HEK293 (cell line): ENCODE measurements around the gene PRDM10.

ENCODE experiments used
- CTCF ChIA-PET: fragments of 350-600 bp; formaldehyde crosslinking; extraction: SDS; loops from one replicate; lab custom pipeline; 2021; ENCODE audit warnings: antibody characterized with exemption; lab: Yijun Ruan, JAX
- POLR2A ChIA-PET: fragments of 300-600 bp; formaldehyde crosslinking; extraction: SDS; loops from one replicate; lab custom pipeline; 2020; ENCODE audit warnings: antibody characterized with exemption, inconsistent platforms; lab: Yijun Ruan, JAX
- H3K27ac ChIP-seq: fragments of 200-500 bp; sonication (Bioruptor generic); 2 replicates; pipeline ENCODE4 v1.5.1; 2014; ENCODE audit warnings: low read depth, low read length, control low read depth, inconsistent platforms; ENCODE audit errors: extremely low read depth
- H3K36me3 ChIP-seq, 2 experiments: fragments of 200-500 bp in 1 of 2; sonication (Bioruptor generic) in 1 of 2; 1 replicate in 1 of 2; 2 replicates in 1 of 2; pipeline ENCODE4 v1.5.1; 2014 to 2017; ENCODE audit warnings: inconsistent platforms in 2 of 2, low read length in 2 of 2; ENCODE audit not compliant: control insufficient read depth in 2 of 2, insufficient read depth in 1 of 2
- H3K4me1 ChIP-seq: fragments of 200-500 bp; sonication (Bioruptor generic); 2 replicates; pipeline ENCODE4 v1.5.1; 2014; ENCODE audit warnings: mild to moderate bottlenecking, low read length, inconsistent platforms; ENCODE audit not compliant: control insufficient read depth, insufficient read depth
- H3K4me3 ChIP-seq: 2 replicates; pipeline ENCODE4 v1.5.1; 2011; ENCODE audit warnings: low read depth, mild to moderate bottlenecking, control low read depth, low read length, moderate library complexity
- H3K9me3 ChIP-seq: fragments of 200-500 bp; sonication (Bioruptor generic); 2 replicates; pipeline ENCODE4 v1.5.1; 2014; ENCODE audit warnings: low read depth, low read length, inconsistent platforms; ENCODE audit not compliant: control insufficient read depth, insufficient read depth
- BCL11B ChIP-seq: fragments of 450-650 bp; formaldehyde crosslinking; IDR thresholded peaks from 2 replicates; pipeline ENCODE4 v1.5.1; 2016; ENCODE audit warnings: low read depth, missing biosample characterization, missing genetic modification characterization
- BCL6B ChIP-seq: fragments of 450-650 bp; formaldehyde crosslinking; IDR thresholded peaks from 2 replicates; pipeline ENCODE4 v1.5.1; 2017; ENCODE audit warnings: missing biosample characterization, missing genetic modification characterization
- CTCF ChIP-seq: fragments of 450-650 bp; formaldehyde crosslinking; IDR thresholded peaks from 2 replicates; pipeline ENCODE4 v1.5.1; 2016; ENCODE audit warnings: missing biosample characterization, missing genetic modification characterization
- GLI4 ChIP-seq: fragments of 450-650 bp; formaldehyde crosslinking; IDR thresholded peaks from 2 replicates; pipeline ENCODE4 v1.5.1; 2016; ENCODE audit warnings: missing biosample characterization, missing genetic modification characterization
- MYNN ChIP-seq: fragments of 450-650 bp; formaldehyde crosslinking; IDR thresholded peaks from 2 replicates; pipeline ENCODE4 v1.5.1; 2016; ENCODE audit warnings: missing biosample characterization, missing genetic modification characterization, borderline replicate concordance
- ZFHX2 ChIP-seq: fragments of 450-650 bp; formaldehyde crosslinking; conservative IDR thresholded peaks from 2 replicates; pipeline ENCODE4 v1.5.1; 2016; ENCODE audit warnings: missing biosample characterization, missing genetic modification characterization
- ZFP3 ChIP-seq: fragments of 450-650 bp; formaldehyde crosslinking; IDR thresholded peaks from 2 replicates; pipeline ENCODE4 v1.5.1; 2016; ENCODE audit warnings: low read depth, missing biosample characterization, missing genetic modification characterization
- ZNF10 ChIP-seq: fragments of 450-650 bp; formaldehyde crosslinking; IDR thresholded peaks from 2 replicates; pipeline ENCODE4 v1.5.1; 2017; ENCODE audit warnings: missing biosample characterization, missing genetic modification characterization
- ZNF169 ChIP-seq: fragments of 450-650 bp; formaldehyde crosslinking; IDR thresholded peaks from 2 replicates; pipeline ENCODE4 v1.5.1; 2016; ENCODE audit warnings: missing biosample characterization, missing genetic modification characterization
- ZNF184 ChIP-seq: fragments of 450-650 bp; IDR thresholded peaks from 2 replicates; pipeline ENCODE4 v1.5.1; 2018; ENCODE audit warnings: missing biosample characterization, mild to moderate bottlenecking, missing genetic modification characterization
- ZNF202 ChIP-seq: fragments of 450-650 bp; formaldehyde crosslinking; IDR thresholded peaks from 2 replicates; pipeline ENCODE4 v1.5.1; 2016; ENCODE audit warnings: missing biosample characterization, missing genetic modification characterization, borderline replicate concordance
- ZNF23 ChIP-seq: fragments of 450-650 bp; formaldehyde crosslinking; IDR thresholded peaks from 2 replicates; pipeline ENCODE4 v1.5.1; 2016; ENCODE audit warnings: missing biosample characterization, missing genetic modification characterization, borderline replicate concordance
- ZNF423 ChIP-seq: fragments of 450-650 bp; formaldehyde crosslinking; IDR thresholded peaks from 2 replicates; pipeline ENCODE4 v1.5.1; 2016; ENCODE audit warnings: missing biosample characterization, missing genetic modification characterization
- ZNF473 ChIP-seq: fragments of 450-650 bp; formaldehyde crosslinking; IDR thresholded peaks from 2 replicates; pipeline ENCODE4 v1.5.1; 2017; ENCODE audit warnings: missing biosample characterization, missing genetic modification characterization
- ZNF704 ChIP-seq: fragments of 450-650 bp; formaldehyde crosslinking; IDR thresholded peaks from 2 replicates; pipeline ENCODE4 v1.5.1; 2016; ENCODE audit warnings: missing biosample characterization, missing genetic modification characterization
- ZNF776 ChIP-seq: fragments of 450-650 bp; formaldehyde crosslinking; IDR thresholded peaks from 2 replicates; pipeline ENCODE4 v1.5.0; 2017; ENCODE audit warnings: missing biosample characterization, missing genetic modification characterization, borderline replicate concordance
- ZNF792 ChIP-seq: fragments of 450-650 bp; formaldehyde crosslinking; IDR thresholded peaks from 2 replicates; pipeline ENCODE4 v1.5.1; 2016; ENCODE audit warnings: missing biosample characterization, missing genetic modification characterization
- ZNF830 ChIP-seq: fragments of 450-650 bp; IDR thresholded peaks from 2 replicates; pipeline ENCODE4 v1.5.0; 2018; ENCODE audit warnings: missing biosample characterization, missing genetic modification characterization, low read depth, mild to moderate bottlenecking, moderate library complexity
- TF ChIP-seq, protein P1 (sequence below): fragments of 450-650 bp; formaldehyde crosslinking; IDR thresholded peaks from 2 replicates; pipeline ENCODE4 v1.5.1; 2016; ENCODE audit warnings: missing biosample characterization, missing genetic modification characterization
- TF ChIP-seq, protein P2 (sequence below): fragments of 450-650 bp; formaldehyde crosslinking; optimal IDR thresholded peaks from 2 replicates; pipeline ENCODE3; 2016; ENCODE audit warnings: missing biosample characterization, mild to moderate bottlenecking, missing genetic modification characterization
- TF ChIP-seq, protein P3 (sequence below): IDR thresholded peaks from 2 replicates; pipeline ENCODE4 v1.6.1; 2011; ENCODE audit warnings: mild to moderate bottlenecking, low read depth, low read length, borderline replicate concordance

PRDM10 gene

GRCh38 chr11:129968591-129969419 is 33.8 kb downstream of the PRDM10 start:
- no peaks in the 10 kb centered on the region for H3K36me3 ChIP-seq
- H3K27ac ChIP-seq = no peak overlapping the region
- ChIA-PET CTCF (no interaction called here), POLR2A (no interaction called here)
- H3K4me1 ChIP-seq = peaks cover 3% of the 10 kb centered on the region; the same call in 1 of the 2 replicates
- no peak overlapping the region for H3K4me3 ChIP-seq
- TF ChIP-seq ZNF473 (tag by site-specific recombination) (no peak), ZNF184 (tag by site-specific recombination) (no peak), ZFHX2 (tag by site-specific recombination) (0 out of 2 replicates have a peak, but pooled peaks have one; percentile 8)
- H3K9me3 ChIP-seq = no peaks in the 10 kb centered on the region

DNA sequence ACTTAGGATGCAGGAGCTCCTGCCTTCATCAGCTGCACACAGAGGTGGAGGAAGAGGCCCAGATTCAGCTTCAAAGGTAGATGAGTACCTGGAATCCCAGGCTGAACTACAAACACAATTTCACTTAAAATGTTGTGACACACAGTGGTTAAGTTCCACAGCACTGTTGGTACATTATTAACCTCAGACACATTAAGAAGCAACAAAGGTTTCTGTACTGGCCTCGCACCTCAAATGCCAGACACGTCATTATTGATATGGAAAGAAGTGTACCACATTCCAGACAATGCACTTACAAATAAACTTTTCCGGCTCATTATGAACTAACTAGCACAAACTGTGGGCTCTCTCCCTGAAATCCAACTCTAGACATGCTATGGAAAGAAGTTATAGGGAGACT is 34.6 kb downstream of the PRDM10 start:
- CTCF ChIA-PET = interaction anchor here (0.6 to 1.5 kb wide), 2 partner anchors 13 to 969 kb away, joined by 3 read pairs; no protein-coding TSS in a partner anchor
- no peak overlapping the region for H3K27ac ChIP-seq
- H3K9me3 ChIP-seq = no peaks in the 10 kb centered on the region
- peaks cover 3% of the 10 kb centered on the region; the same call in 1 of the 2 replicates for H3K4me1 ChIP-seq
- no peak for TF ChIP-seq ZNF792 (tag by site-specific recombination)
- TF ChIP-seq ZNF23 (tag by site-specific recombination) = no peak
- TF ChIP-seq, protein P1, sequence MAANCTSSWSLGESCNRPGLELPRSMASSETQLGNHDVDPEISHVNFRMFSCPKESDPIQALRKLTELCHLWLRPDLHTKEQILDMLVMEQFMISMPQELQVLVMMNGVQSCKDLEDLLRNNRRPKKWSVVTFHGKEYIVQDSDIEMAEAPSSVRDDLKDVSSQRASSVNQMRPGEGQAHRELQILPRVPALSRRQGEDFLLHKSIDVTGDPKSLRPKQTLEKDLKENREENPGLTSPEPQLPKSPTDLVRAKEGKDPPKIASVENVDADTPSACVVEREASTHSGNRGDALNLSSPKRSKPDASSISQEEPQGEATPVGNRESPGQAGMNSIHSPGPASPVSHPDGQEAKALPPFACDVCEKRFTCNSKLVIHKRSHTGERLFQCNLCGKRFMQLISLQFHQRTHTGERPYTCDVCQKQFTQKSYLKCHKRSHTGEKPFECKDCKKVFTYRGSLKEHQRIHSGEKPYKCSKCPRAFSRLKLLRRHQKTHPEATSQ (tag by site-specific recombination) = no peak
- TF ChIP-seq ZNF169 (tag by site-specific recombination) = no peak
- TF ChIP-seq ZNF10 = no peak
- no peak for TF ChIP-seq ZFP3 (tag by site-specific recombination)
- no peak for TF ChIP-seq ZFHX2 (tag by site-specific recombination)
- TF ChIP-seq ZNF202 (tag by site-specific recombination) = no peak
- no peak for TF ChIP-seq ZNF830
- TF ChIP-seq, protein P2, sequence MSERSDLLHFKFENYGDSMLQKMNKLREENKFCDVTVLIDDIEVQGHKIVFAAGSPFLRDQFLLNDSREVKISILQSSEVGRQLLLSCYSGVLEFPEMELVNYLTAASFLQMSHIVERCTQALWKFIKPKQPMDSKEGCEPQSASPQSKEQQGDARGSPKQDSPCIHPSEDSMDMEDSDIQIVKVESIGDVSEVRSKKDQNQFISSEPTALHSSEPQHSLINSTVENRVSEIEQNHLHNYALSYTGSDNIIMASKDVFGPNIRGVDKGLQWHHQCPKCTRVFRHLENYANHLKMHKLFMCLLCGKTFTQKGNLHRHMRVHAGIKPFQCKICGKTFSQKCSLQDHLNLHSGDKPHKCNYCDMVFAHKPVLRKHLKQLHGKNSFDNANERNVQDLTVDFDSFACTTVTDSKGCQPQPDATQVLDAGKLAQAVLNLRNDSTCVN (tag by site-specific recombination) = no peak
- no peak for TF ChIP-seq BCL6B (tag by site-specific recombination)
- no peak for TF ChIP-seq ZNF704
- no peak for TF ChIP-seq ZNF423 (tag by site-specific recombination)
- TF ChIP-seq GLI4 (tag by site-specific recombination) = no peak
- no peak for TF ChIP-seq BCL11B (tag by site-specific recombination)
- no peak for TF ChIP-seq ZNF776 (tag by site-specific recombination)
- TF ChIP-seq, protein P3, sequence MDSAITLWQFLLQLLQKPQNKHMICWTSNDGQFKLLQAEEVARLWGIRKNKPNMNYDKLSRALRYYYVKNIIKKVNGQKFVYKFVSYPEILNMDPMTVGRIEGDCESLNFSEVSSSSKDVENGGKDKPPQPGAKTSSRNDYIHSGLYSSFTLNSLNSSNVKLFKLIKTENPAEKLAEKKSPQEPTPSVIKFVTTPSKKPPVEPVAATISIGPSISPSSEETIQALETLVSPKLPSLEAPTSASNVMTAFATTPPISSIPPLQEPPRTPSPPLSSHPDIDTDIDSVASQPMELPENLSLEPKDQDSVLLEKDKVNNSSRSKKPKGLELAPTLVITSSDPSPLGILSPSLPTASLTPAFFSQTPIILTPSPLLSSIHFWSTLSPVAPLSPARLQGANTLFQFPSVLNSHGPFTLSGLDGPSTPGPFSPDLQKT = no peak
- TF ChIP-seq CTCF = no peak
- no peak for TF ChIP-seq MYNN (tag by site-specific recombination)
- H3K36me3 ChIP-seq = no peaks in the 10 kb centered on the region
- POLR2A ChIA-PET = no interaction called here
- no peak overlapping the region for H3K4me3 ChIP-seq
